Thyroid gland (tissue), 4 donors: Measurements from ENCODE around the gene KLLN. TPM values are rescaled to one million over a fixed set of nuclear protein-coding genes. Genes with fewer than 3 reads are reported as not detected.
"Not testable (repeated sequence)": the region's sequence is repeated elsewhere in the genome, so short reads cannot be mapped to it uniquely, and the experiment has no call there.

Experiments used
- DNase-seq, 2 donors: peaks; one replicate each; pipeline ENCODE4 v3.0.0-alpha.2; 2019
- H3K27ac ChIP-seq, 3 donors: fragments of 200-600 bp; sonication (generic); 1 replicate in 2 of 3; 2 replicates in 1 of 3; pipeline ENCODE4 v1.5.1; 2016 to 2019; ENCODE audit warnings: mild to moderate bottlenecking in 1 of 3, moderate library complexity in 1 of 3
- H3K27me3 ChIP-seq: fragments of 200-600 bp; sonication (generic); one replicate; pipeline ENCODE4 v1.5.1; 2019
- H3K36me3 ChIP-seq, 2 donors: fragments of 200-600 bp; sonication (generic); one replicate each; pipeline ENCODE4 v1.5.1; 2016 to 2019
- H3K4me1 ChIP-seq, 2 donors: fragments of 200-600 bp; sonication (generic); one replicate each; pipeline ENCODE4 v1.5.1; 2017 to 2019
- H3K4me3 ChIP-seq, 3 donors: fragments of 200-600 bp; sonication (generic); replicated peaks in 1 of 3; 1 replicate in 2 of 3; 2 replicates in 1 of 3; pipeline ENCODE4 v1.5.1; 2016; ENCODE audit warnings: mild to moderate bottlenecking in 1 of 3
- H3K9me3 ChIP-seq: fragments of 200-600 bp; sonication (generic); one replicate; pipeline ENCODE4 v1.5.1; 2017
- CTCF ChIP-seq, 6 experiments: fragments of 200-600 bp in 3 of 6; fragments of 450-650 bp in 3 of 6; sonication (generic) in 3 of 6; IDR thresholded peaks; one replicate each; pipeline ENCODE4 v1.5.1; 2016 to 2019; ENCODE audit warnings: antibody characterized with exemption in 6 of 6, mild to moderate bottlenecking in 2 of 6, inconsistent platforms in 1 of 6, moderate library complexity in 1 of 6
- POLR2A ChIP-seq, 2 donors: fragments of 450-650 bp; IDR thresholded peaks; one replicate each; pipeline ENCODE4 v1.6.1; 2017; ENCODE audit warnings: antibody characterized with exemption in 2 of 2, mild to moderate bottlenecking in 2 of 2, moderate library complexity in 1 of 2
- WGBS, 2 donors: methylation state at CpG; one replicate each; pipeline ENCODE4 v1.1.5; 2017; 5-methylcytosine and 5-hydroxymethylcytosine counted together
- intact Hi-C: fragments of 100-400 bp; cut with DNase I; formaldehyde crosslinking; loops from one replicate; pipeline ENCODE4 v1.15.1; 2023
- total RNA-seq, 4 donors: library from RNA; depleted of rRNA; stranded (reverse); fragments of >200 nt; gene quantifications; one replicate each; pipeline ENCODE4 v1.2.3, GENCODE V29; 2016

The KLLN gene
- total RNA-seq, 4 donors from 2014 or later = 0.27 to 1.2 (median 0.54) TPM

- Histone ChIP-seq H3K4me1 (peaks cover 4 to 9% of the 10 kb centered on the region in 2 donors), H3K27me3 (no peaks in the 10 kb centered on the region), H3K27ac (no peak overlapping the region), H3K36me3 (no peaks in the 10 kb centered on the region), H3K4me3 (no peak overlapping the region), H3K9me3 (no peaks in the 10 kb centered on the region)
- no peak for TF ChIP-seq POLR2A (IDR thresholded peaks at IDR 0.05)
- TF ChIP-seq CTCF (IDR thresholded peaks at IDR 0.05) = no peak
- DNase-seq = no peak
- intact Hi-C loops = no loop called here
- WGBS, 2 donors = 96 to 100% methylated on average over 2 of the region's 2 CpGs
Measured at GRCh38 chr10:87887548-87888289, 24.4 kb upstream of the KLLN start.

GRCh38 chr10:87887146-87887545 is 23.8 kb upstream of the KLLN start:
- Histone ChIP-seq H3K4me1 (peaks cover 4 to 9% of the 10 kb centered on the region in 2 donors), H3K9me3 (no peaks in the 10 kb centered on the region), H3K36me3 (no peaks in the 10 kb centered on the region), H3K4me3 (no peak overlapping the region), H3K27me3 (no peaks in the 10 kb centered on the region), H3K27ac (no peak overlapping the region)
- no peak for DNase-seq
- 83 to 96% methylated on average over 1 of the region's 1 CpG for WGBS, 2 donors
- intact Hi-C loops = no loop called here
- no peak for TF ChIP-seq CTCF (IDR thresholded peaks at IDR 0.05)
- no peak for TF ChIP-seq POLR2A (IDR thresholded peaks at IDR 0.05)

- intact Hi-C loops = no loop called here
- H3K27ac ChIP-seq = no peak overlapping the region
- H3K4me3 ChIP-seq = no peak overlapping the region
- H3K9me3 ChIP-seq = no peaks in the 10 kb centered on the region
- DNase-seq = no peak
- WGBS, 2 donors = 94 to 96% methylated on average over 2 of the region's 2 CpGs
- peaks cover 4 to 11% of the 10 kb centered on the region in 2 donors for H3K4me1 ChIP-seq
- no peaks in the 10 kb centered on the region for H3K36me3 ChIP-seq
- TF ChIP-seq CTCF (IDR thresholded peaks at IDR 0.05) (no peak), POLR2A (IDR thresholded peaks at IDR 0.05) (no peak)
- no peaks in the 10 kb centered on the region for H3K27me3 ChIP-seq
Measured at GRCh38 chr10:87886635-87887034, 23.3 kb upstream of the KLLN start.

- H3K27me3 ChIP-seq = no peaks in the 10 kb centered on the region
- WGBS, 2 donors = 86 to 89% methylated on average over 2 of the region's 2 CpGs
- H3K9me3 ChIP-seq = no peaks in the 10 kb centered on the region
- peaks cover 8 to 11% of the 10 kb centered on the region in 2 donors for H3K4me1 ChIP-seq
- intact Hi-C loops = no loop called here
- H3K27ac ChIP-seq = no peak overlapping the region
- no peak for DNase-seq
- no peaks in the 10 kb centered on the region for H3K36me3 ChIP-seq
- TF ChIP-seq POLR2A (IDR thresholded peaks at IDR 0.05) = no peak
- TF ChIP-seq CTCF (IDR thresholded peaks at IDR 0.05) = no peak
- no peak overlapping the region for H3K4me3 ChIP-seq
Measured at GRCh38 chr10:87882555-87883294, 19.4 kb upstream of the KLLN start.

GRCh38 chr10:87881373-87882059 is 18.2 kb upstream of the KLLN start:
- H3K27ac ChIP-seq, intact Hi-C loops, DNase-seq, H3K4me3 ChIP-seq, H3K36me3 ChIP-seq, H3K27me3 ChIP-seq, H3K9me3 ChIP-seq: not testable (repeated sequence)
- WGBS, 2 donors = 97% methylated on average over 5 of the region's 5 CpGs
- peaks cover 8 to 14% of the 10 kb centered on the region in 2 donors for H3K4me1 ChIP-seq
